ENCODE results near the gene FAM240B.

GRCh38 chr9:38652486-38652885 is 67.4 kb downstream of the FAM240B start:
- TF ChIP-seq CTCF (IDR thresholded peaks at IDR 0.05; ENCODE audit: insufficient read depth, low read length, poor library complexity, severe bottlenecking) (no peak), EZH2phosphoT487 (conservative IDR thresholded peaks at IDR 0.05; ENCODE audit: low read length) (no peak)
